Measurements from ENCODE around the gene NOL8. TPM values are rescaled to one million over a fixed set of nuclear protein-coding genes. Genes with fewer than 3 reads are reported as not detected.

NOL8 gene
- total and polyA plus RNA-seq, 2 experiments from 2014 or later = 26.0 to 42.7 TPM

GRCh38 chr9:92297611-92298010 is 27.5 kb downstream of the NOL8 start:
- Histone ChIP-seq H4K20me1 (replicated peaks; ENCODE audit: insufficient read depth) (no peaks in the 10 kb centered on the region), H3K4me3 (no peak overlapping the region), H3K27me3 (ENCODE audit: insufficient read depth) (no peaks in the 10 kb centered on the region), H3F3A (replicated peaks; ENCODE audit: low read depth) (0 out of 2 replicates have a peak, but pooled peaks cover 3% of the 10 kb centered on the region), H3K36me3 (ENCODE audit: insufficient read depth) (peaks cover 56% of the 10 kb centered on the region), H3K27ac (ENCODE audit: low read depth) (no peak overlapping the region), H3K9me2 (ENCODE audit: insufficient read depth) (no peaks in the 10 kb centered on the region), H2AFZ (no peak overlapping the region), H3K4me1 (ENCODE audit: insufficient read depth) (peaks cover 8% of the 10 kb centered on the region; the same call in 1 of the 2 replicates), H3K4me2 (no peak overlapping the region), H3K79me2 (replicated peaks; ENCODE audit: insufficient read depth) (peaks cover 12% of the 10 kb centered on the region)
- no peak for TF ChIP-seq ETS1 (IDR thresholded peaks at IDR 0.05)
- peaks cover 14% of the 10 kb centered on the region; the same call in 2 of the 3 replicates for H3K4me1 Mint-ChIP-seq
- no peak for ATAC-seq
- peaks cover 10% of the 10 kb centered on the region for H3K27me3 Mint-ChIP-seq (ENCODE audit: insufficient read depth, low read depth, poor library complexity)
- no peak overlapping the region for H3K4me3 Mint-ChIP-seq
- peaks cover 2% of the 10 kb centered on the region; the same call in 2 of the 3 replicates for H3K9me3 Mint-ChIP-seq
- no peak for DNase-seq (ENCODE audit: low spot score)
- peaks cover 59% of the 10 kb centered on the region for H3K36me3 Mint-ChIP-seq (ENCODE audit: low read depth)
- H3K27ac Mint-ChIP-seq = no peak overlapping the region

GRCh38 chr9:92295827-92296258 is 29.3 kb downstream of the NOL8 start:
- no peak overlapping the region for H3K4me3 ChIP-seq
- H2AFZ ChIP-seq = no peak overlapping the region
- peaks cover 17% of the 10 kb centered on the region for H3K4me1 Mint-ChIP-seq
- DNase-seq (ENCODE audit: low spot score) (peak; percentile 24), ATAC-seq (no peak)
- TF ChIP-seq, protein P1, sequence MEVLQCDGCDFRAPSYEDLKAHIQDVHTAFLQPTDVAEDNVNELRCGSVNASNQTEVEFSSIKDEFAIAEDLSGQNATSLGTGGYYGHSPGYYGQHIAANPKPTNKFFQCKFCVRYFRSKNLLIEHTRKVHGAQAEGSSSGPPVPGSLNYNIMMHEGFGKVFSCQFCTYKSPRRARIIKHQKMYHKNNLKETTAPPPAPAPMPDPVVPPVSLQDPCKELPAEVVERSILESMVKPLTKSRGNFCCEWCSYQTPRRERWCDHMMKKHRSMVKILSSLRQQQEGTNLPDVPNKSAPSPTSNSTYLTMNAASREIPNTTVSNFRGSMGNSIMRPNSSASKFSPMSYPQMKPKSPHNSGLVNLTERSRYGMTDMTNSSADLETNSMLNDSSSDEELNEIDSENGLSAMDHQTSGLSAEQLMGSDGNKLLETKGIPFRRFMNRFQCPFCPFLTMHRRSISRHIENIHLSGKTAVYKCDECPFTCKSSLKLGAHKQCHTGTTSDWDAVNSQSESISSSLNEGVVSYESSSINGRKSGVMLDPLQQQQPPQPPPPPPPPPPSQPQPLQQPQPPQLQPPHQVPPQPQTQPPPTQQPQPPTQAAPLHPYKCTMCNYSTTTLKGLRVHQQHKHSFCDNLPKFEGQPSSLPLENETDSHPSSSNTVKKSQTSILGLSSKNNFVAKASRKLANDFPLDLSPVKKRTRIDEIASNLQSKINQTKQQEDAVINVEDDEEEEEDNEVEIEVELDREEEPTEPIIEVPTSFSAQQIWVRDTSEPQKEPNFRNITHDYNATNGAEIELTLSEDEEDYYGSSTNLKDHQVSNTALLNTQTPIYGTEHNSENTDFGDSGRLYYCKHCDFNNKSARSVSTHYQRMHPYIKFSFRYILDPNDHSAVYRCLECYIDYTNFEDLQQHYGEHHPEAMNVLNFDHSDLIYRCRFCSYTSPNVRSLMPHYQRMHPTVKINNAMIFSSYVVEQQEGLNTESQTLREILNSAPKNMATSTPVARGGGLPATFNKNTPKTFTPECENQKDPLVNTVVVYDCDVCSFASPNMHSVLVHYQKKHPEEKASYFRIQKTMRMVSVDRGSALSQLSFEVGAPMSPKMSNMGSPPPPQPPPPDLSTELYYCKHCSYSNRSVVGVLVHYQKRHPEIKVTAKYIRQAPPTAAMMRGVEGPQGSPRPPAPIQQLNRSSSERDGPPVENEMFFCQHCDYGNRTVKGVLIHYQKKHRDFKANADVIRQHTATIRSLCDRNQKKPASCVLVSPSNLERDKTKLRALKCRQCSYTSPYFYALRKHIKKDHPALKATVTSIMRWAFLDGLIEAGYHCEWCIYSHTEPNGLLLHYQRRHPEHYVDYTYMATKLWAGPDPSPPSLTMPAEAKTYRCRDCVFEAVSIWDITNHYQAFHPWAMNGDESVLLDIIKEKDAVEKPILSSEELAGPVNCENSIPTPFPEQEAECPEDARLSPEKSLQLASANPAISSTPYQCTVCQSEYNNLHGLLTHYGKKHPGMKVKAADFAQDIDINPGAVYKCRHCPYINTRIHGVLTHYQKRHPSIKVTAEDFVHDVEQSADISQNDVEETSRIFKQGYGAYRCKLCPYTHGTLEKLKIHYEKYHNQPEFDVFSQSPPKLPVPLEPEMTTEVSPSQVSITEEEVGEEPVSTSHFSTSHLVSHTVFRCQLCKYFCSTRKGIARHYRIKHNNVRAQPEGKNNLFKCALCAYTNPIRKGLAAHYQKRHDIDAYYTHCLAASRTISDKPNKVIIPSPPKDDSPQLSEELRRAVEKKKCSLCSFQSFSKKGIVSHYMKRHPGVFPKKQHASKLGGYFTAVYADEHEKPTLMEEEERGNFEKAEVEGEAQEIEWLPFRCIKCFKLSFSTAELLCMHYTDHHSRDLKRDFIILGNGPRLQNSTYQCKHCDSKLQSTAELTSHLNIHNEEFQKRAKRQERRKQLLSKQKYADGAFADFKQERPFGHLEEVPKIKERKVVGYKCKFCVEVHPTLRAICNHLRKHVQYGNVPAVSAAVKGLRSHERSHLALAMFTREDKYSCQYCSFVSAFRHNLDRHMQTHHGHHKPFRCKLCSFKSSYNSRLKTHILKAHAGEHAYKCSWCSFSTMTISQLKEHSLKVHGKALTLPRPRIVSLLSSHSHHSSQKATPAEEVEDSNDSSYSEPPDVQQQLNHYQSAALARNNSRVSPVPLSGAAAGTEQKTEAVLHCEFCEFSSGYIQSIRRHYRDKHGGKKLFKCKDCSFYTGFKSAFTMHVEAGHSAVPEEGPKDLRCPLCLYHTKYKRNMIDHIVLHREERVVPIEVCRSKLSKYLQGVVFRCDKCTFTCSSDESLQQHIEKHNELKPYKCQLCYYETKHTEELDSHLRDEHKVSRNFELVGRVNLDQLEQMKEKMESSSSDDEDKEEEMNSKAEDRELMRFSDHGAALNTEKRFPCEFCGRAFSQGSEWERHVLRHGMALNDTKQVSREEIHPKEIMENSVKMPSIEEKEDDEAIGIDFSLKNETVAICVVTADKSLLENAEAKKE (CRISPR knock-in tag; IDR thresholded peaks at IDR 0.05) = no peak
- TF ChIP-seq ETS1 (IDR thresholded peaks at IDR 0.05) = no peak
- peaks cover 13% of the 10 kb centered on the region; the same call in 1 of the 2 replicates for H3K4me1 ChIP-seq (ENCODE audit: insufficient read depth)
- no peak overlapping the region for H3K4me2 ChIP-seq
- peak overlapping the region; percentile 67; the same call in 1 of the 2 replicates for H3K27ac ChIP-seq (ENCODE audit: low read depth)
- peaks cover 10% of the 10 kb centered on the region for H3K27me3 Mint-ChIP-seq (ENCODE audit: insufficient read depth, low read depth, poor library complexity)
- peaks cover 29% of the 10 kb centered on the region for H3K79me2 ChIP-seq (replicated peaks; ENCODE audit: insufficient read depth)
- peak overlapping the region; percentile 39; the same call in 1 of the 2 replicates for H3K27ac Mint-ChIP-seq
- H3K4me3 Mint-ChIP-seq = no peak overlapping the region
- H3K36me3 Mint-ChIP-seq (ENCODE audit: low read depth) = peaks cover 60% of the 10 kb centered on the region
- peaks cover 43% of the 10 kb centered on the region for H3K36me3 ChIP-seq (ENCODE audit: insufficient read depth)
- H3F3A ChIP-seq (replicated peaks; ENCODE audit: low read depth) = 0 out of 2 replicates have a peak, but pooled peaks cover 3% of the 10 kb centered on the region
- H3K9me2 ChIP-seq (ENCODE audit: insufficient read depth) = no peaks in the 10 kb centered on the region
- H3K9me3 Mint-ChIP-seq = peaks cover 2% of the 10 kb centered on the region; the same call in 2 of the 3 replicates
- no peaks in the 10 kb centered on the region for H3K27me3 ChIP-seq (ENCODE audit: insufficient read depth)
- no peaks in the 10 kb centered on the region; the same call in 1 of the 2 replicates for H4K20me1 ChIP-seq (replicated peaks; ENCODE audit: insufficient read depth)

All from GM23338 (cell line).